Activated CD4-positive, alpha-beta T cell treated with anti-CD3 and anti-CD28 coated beads for 36 hours (primary cell): ENCODE results near the gene IRF2BP2. TPM values are rescaled to one million over a fixed set of nuclear protein-coding genes. Genes with fewer than 3 reads are reported as not detected.

Experiments
- ATAC-seq: fragments of 200-7000 bp; cut with Tn5 transposase; one replicate; pipeline ENCODE4 v1.10.0; 2021; ENCODE audit warnings: mild to moderate bottlenecking, moderate library complexity
- CTCF ChIA-PET: fragments of 350-600 bp; sonication (Branson Sonifier 250); formaldehyde crosslinking; loops from one replicate; lab custom pipeline; 2021; ENCODE audit warnings: antibody characterized with exemption; lab: Charles Lee
- POLR2A ChIA-PET: fragments of 350-600 bp; sonication (Branson Sonifier 250); formaldehyde crosslinking; loops from one replicate; lab custom pipeline; 2021; ENCODE audit warnings: antibody characterized with exemption, inconsistent platforms; lab: Charles Lee
- DNase-seq: peaks from one replicate; pipeline ENCODE4 v3.0.0-alpha.2; 2020
- H3K27ac Mint-ChIP-seq: one replicate; pipeline ENCODE4 v1.8.0; 2021; ENCODE audit warnings: mixed read lengths
- H3K27me3 Mint-ChIP-seq: one replicate; pipeline ENCODE4 v1.8.0; 2021; ENCODE audit warnings: mixed read lengths
- H3K36me3 Mint-ChIP-seq: one replicate; pipeline ENCODE4 v1.8.0; 2021; ENCODE audit warnings: low read depth, mixed read lengths
- H3K4me1 Mint-ChIP-seq: one replicate; pipeline ENCODE4 v1.8.0; 2021; ENCODE audit warnings: mixed read lengths
- H3K4me3 Mint-ChIP-seq: one replicate; pipeline ENCODE4 v1.8.0; 2021; ENCODE audit warnings: mild to moderate bottlenecking, moderate library complexity, mixed read lengths
- H3K9me3 Mint-ChIP-seq: one replicate; pipeline ENCODE4 v1.8.0; 2021; ENCODE audit warnings: low read depth, mixed read lengths
- intact Hi-C, 2 experiments: fragments of 100-400 bp; cut with DNase I in 1 of 2; cut with micrococcal nuclease in 1 of 2; formaldehyde crosslinking; loops; one replicate each; pipeline versions ENCODE4 v1.14.2 to v1.15.1; 2022 to 2024; cut with DNase I, micrococcal nuclease
- total RNA-seq, 2 experiments: library from RNA; stranded (reverse); gene quantifications; one replicate each; pipeline ENCODE4 v1.2.3, GENCODE V29; 2021

IRF2BP2 gene
- total RNA-seq: 100 to 1,000 TPM; 132 to 200 TPM

DNA sequence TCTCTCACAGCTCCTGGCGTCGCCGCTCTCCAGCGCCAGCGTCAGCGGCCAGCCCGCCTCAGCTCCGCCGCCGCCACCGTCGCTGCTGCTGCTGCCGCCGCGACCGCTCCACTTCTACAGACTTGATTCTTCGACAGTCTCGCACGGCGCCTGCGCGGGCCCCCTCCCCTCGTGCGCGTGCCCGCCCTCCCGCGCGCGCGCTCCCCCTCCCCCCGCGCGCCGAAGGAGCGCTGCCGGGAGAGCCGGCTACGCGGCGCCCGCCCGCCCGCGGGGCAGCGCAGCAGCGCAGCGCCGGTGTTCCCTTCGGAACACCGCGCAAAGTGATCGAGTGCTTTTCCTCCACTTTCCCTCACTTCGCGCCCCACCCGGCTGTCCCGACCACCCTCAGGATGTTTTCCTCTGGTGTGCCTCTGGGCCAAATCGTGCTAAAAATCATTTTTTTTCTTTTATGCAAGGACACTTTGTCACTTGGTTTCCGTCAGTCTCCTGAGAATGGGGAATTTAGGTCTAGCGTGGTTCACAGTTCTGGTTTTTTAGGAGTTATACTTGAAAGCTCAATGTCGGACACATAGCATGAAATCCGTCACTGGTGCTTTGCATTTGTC lies at the start of gene IRF2BP2:
Gene IRF2BP2 (minus strand): TSS at position 118 of the 605 bp plus-strand sequence. CDS start 684 bp downstream, outside the sequence.
- ATAC-seq (peak; percentile 8), DNase-seq (peak; percentile 91)
- CTCF ChIA-PET: interaction anchor here (1.0 to 2.8 kb wide), 4 partner anchors 9 to 316 kb away, joined by 3 to 22 read pairs (median 8); no protein-coding TSS in a partner anchor
- Mint-ChIP-seq H3K4me3 (peak within 1 kb of the TSS; percentile 79), H3K27me3 (no peaks in the 10 kb centered on the region), H3K4me1 (peaks cover 29% of the 10 kb centered on the region), H3K27ac (peak within 1 kb of the TSS; percentile 90), H3K36me3 (peaks cover 32% of the 10 kb centered on the region), H3K9me3 (no peaks in the 10 kb centered on the region)
- intact Hi-C loops: loop anchor here (1.0 to 5.0 kb wide), 11 partner anchors 10 to 895 kb away; partner anchors contain the start of genes ARID4B (in 1 of the 2), B3GALNT2 (in 1 of the 2) and GGPS1 (in 1 of the 2)
- POLR2A ChIA-PET: interaction anchor here (0.6 to 2.6 kb wide), 5 partner anchors 10 to 401 kb away, joined by 3 to 19 read pairs (median 3); no protein-coding TSS in a partner anchor

DNA sequence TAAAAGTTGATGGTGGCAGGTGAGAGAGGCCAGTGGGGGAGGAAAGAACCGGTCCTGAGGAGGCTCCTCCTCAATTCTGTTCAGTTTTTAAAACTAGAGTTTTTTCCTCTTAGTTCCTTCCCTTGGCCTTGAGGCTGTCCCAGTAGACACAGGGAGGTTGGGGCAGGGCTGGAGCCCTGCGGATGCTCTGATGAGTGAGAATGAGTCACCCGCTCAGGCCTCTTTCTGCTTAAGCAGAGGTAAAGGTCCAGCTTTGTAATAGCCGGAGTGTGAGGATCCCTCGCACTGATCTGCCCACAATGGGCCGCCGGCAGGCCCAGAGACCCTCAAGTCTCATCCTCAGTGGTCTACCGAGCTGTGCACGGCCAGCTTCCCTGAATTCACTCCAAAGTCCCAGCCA lies 49.6 kb upstream of the IRF2BP2 start:
- intact Hi-C loops: no loop called here
- CTCF ChIA-PET: interaction anchor here (0.7 kb wide), 1 partner anchor 12 kb away, joined by 3 read pairs; no protein-coding TSS in a partner anchor
- no peak for ATAC-seq
- Mint-ChIP-seq H3K27me3 (no peaks in the 10 kb centered on the region), H3K36me3 (no peaks in the 10 kb centered on the region), H3K4me1 (peaks cover 14% of the 10 kb centered on the region), H3K27ac (no peak overlapping the region), H3K9me3 (no peaks in the 10 kb centered on the region), H3K4me3 (no peak overlapping the region)
- POLR2A ChIA-PET: no interaction called here
- DNase-seq: no peak

DNA sequence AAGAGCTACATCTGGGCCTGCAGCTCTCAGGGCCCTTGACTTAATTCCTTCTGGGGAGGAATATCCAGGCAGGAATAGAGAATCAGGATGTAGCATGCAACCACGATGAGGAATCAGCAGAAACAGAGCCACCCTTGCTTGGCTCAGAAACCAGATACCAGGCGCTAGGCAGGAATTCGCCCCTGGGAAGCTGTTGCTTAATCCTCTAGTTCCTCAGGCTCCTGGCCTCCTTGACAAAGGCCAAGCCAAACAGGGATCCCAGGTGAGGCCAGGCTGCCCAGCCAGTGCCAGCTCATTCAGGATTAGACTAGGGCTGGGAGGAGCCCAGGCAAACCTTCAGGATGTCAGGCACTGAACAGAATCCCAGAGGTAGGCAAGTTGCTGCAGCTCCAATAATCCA lies 48.2 kb upstream of the IRF2BP2 start:
- Mint-ChIP-seq H3K4me3 (no peak overlapping the region), H3K27me3 (no peaks in the 10 kb centered on the region), H3K27ac (no peak overlapping the region), H3K36me3 (no peaks in the 10 kb centered on the region), H3K9me3 (no peaks in the 10 kb centered on the region), H3K4me1 (peaks cover 14% of the 10 kb centered on the region)
- DNase-seq (no peak), ATAC-seq (no peak)
- POLR2A ChIA-PET: interaction anchor here (0.7 kb wide), 1 partner anchor 128 kb away, joined by 3 read pairs; no protein-coding TSS in a partner anchor
- CTCF ChIA-PET: interaction anchor here (1.6 kb wide), 1 partner anchor 159 kb away, joined by 5 read pairs; no protein-coding TSS in a partner anchor
- intact Hi-C loops: no loop called here

DNA sequence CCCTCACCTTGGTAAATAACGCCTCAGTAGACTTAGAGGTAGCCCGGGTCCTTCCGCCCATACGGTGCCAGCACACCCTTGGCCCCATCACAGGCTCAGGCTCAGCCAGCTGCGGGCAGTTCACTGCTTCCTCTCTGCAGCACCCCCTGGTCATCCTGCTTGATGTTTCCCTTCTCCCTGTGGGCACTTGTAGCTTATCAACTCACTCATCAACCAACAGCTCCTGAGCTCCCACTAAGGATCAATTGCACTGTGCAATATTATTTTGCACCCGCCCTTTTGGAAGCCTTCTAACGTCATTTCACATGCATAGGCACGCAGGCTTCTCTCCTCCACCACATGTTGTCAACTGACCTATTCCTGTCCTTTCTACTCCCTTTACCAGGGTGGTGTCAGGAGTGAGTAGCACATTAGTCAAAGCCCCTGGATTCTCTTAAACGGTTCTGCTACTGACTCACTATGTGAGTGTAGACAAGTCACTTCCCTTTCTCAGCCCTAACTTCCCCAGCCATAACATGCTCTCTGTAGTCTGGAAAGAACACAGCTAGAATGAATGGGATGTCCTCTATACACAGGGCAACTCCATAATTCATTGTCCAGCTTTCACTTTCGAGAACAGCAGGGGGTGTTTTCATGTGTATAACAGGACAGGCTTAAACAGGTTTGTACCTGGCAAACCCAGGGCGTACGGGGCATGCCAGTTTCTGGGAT lies 47.1 kb upstream of the IRF2BP2 start:
- H3K4me3 Mint-ChIP-seq: no peak overlapping the region
- DNase-seq: peak; percentile 47
- no peaks in the 10 kb centered on the region for H3K9me3 Mint-ChIP-seq
- H3K4me1 Mint-ChIP-seq: peaks cover 14% of the 10 kb centered on the region
- peak overlapping the region; percentile 1 for H3K27ac Mint-ChIP-seq
- ChIA-PET CTCF (interaction anchor here (0.6 to 0.9 kb wide), 2 partner anchors 62 to 271 kb away, joined by 3 read pairs; no protein-coding TSS in a partner anchor), POLR2A (interaction anchor here (1.7 kb wide), 1 partner anchor 46 kb away, joined by 6 read pairs; no protein-coding TSS in a partner anchor)
- peak; percentile 99 for ATAC-seq
- H3K27me3 Mint-ChIP-seq: no peaks in the 10 kb centered on the region
- intact Hi-C loops: no loop called here
- H3K36me3 Mint-ChIP-seq: no peaks in the 10 kb centered on the region

DNA sequence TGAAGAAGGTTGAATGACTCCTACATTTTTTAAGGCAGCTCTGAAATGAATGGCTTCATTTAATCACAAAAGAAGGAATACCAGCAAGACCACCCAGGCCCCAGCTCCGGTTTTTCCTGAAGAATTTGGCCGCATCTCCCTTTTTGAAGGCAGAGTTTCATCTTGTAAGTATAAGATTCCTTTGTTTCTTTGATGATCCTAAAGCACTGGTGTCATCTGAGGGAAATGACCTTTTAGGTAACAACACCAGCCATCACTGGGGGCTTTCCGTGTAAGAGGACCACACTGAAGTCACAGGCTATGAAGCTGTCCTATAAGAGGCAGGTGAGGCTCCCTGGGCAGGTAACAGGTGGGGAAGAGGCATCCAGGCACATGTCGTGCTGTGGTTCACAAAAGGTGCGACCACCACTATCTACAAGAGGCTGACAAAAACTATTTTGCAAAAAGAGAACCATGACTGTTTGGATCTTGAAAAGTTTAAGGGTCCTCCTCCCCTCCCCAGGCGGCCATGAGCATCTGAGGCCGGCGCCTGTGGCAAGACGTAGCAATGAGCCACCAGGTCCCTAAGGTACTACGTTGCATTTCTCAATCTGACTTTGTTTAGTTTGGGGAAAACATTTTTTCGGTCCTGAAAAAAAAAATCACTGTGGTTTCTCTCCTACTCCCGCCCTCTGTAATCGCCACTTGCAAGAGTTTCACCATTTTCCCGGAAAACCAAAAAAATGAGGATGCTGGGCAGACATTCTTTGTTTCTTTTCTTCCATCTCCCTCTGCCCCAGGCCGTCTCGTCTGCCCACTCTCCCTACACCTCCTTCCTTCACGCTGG lies 46.3 kb upstream of the IRF2BP2 start:
- no peak for ATAC-seq
- no peaks in the 10 kb centered on the region for H3K9me3 Mint-ChIP-seq
- no peak for DNase-seq
- peaks cover 14% of the 10 kb centered on the region for H3K4me1 Mint-ChIP-seq
- intact Hi-C loops: no loop called here
- no peak overlapping the region for H3K4me3 Mint-ChIP-seq
- ChIA-PET CTCF (interaction anchor here (0.7 kb wide), 2 partner anchors 225 to 551 kb away, joined by 3 read pairs; no protein-coding TSS in a partner anchor), POLR2A (interaction anchor here (1.7 kb wide), 1 partner anchor 45 kb away, joined by 6 read pairs; no protein-coding TSS in a partner anchor)
- peak overlapping the region; percentile 37 for H3K27ac Mint-ChIP-seq
- no peaks in the 10 kb centered on the region for H3K27me3 Mint-ChIP-seq
- no peaks in the 10 kb centered on the region for H3K36me3 Mint-ChIP-seq

DNA sequence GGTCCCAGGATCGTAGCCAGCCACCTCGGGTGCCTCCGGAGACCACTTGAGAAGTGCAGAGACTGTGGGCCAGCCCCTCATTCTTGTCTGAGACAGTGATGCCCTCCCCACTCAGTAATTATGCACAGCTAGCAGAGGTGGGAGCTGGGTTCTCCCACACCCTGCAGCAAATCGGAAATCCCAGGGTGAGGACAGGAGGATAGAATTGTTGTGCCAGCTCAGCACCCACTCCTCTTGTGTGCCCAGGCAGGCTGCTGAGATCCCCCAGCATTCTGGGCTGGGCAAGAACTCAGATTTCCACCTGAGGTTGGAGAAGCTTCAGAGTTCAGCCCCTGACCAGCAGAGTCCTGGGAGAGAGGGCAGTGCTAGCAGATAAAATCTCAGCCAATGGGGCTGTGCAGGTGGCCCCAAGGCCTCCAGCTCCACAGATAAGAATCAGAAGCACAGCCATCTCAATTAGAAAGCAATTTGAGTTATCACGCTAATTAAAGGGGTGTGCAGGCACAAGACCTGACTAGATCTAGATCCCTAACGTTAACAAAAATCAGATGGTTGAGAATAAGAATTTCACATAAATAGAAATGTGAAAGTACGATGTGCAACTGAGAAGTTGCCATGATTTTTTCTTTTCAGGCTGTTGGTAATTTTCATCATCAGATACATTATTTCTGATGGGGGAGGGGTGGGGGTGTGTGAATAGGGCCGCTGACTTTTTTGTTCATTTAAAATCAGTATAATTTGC lies 45.5 kb upstream of the IRF2BP2 start:
- ChIA-PET CTCF (interaction anchor here (0.7 to 1.0 kb wide), 3 partner anchors 13 to 552 kb away, joined by 3 read pairs; no protein-coding TSS in a partner anchor), POLR2A (no interaction called here)
- intact Hi-C loops: no loop called here
- no peaks in the 10 kb centered on the region for H3K36me3 Mint-ChIP-seq
- no peaks in the 10 kb centered on the region for H3K9me3 Mint-ChIP-seq
- H3K27me3 Mint-ChIP-seq: no peaks in the 10 kb centered on the region
- no peak overlapping the region for H3K4me3 Mint-ChIP-seq
- DNase-seq (no peak), ATAC-seq (no peak)
- H3K4me1 Mint-ChIP-seq: peaks cover 14% of the 10 kb centered on the region
- peak overlapping the region; percentile 37 for H3K27ac Mint-ChIP-seq

DNA sequence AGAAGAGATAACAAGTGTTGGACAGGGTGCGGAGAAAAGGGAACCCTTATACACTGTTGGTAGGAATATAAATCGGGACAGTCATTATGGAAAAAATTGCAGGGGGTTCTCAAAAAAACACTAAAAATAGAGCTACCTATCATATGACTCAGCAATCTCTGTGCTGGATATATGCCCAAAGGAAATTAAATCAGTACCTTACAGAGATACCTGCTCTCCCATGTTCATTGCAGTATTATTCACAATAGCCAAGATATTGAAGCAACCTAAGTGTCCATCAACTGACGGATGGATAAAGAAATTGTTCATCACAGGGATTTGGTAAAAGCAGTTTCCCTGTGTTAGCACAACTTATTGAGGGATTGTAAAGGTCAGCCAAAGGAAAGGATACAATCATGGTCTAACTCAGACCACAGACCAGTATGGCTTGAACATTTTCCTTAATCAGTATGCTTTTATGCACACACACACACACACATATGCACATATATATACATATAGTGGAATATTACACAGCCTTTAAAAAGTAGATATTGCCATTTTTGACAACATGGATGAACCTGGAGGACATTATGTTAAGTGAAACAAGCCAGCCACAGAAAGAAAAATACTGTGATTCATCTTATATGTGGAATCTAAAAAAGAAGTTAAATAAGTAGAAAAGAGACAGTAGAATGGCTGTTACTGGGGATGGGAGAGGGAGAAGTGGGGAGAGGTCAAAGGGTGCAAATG lies 44.2 kb upstream of the IRF2BP2 start:
- intact Hi-C loops: no loop called here
- H3K36me3 Mint-ChIP-seq: no peaks in the 10 kb centered on the region
- ChIA-PET CTCF (no interaction called here), POLR2A (no interaction called here)
- DNase-seq (no peak), ATAC-seq (no peak)
- H3K27me3 Mint-ChIP-seq: no peaks in the 10 kb centered on the region
- H3K27ac Mint-ChIP-seq: no peak overlapping the region
- no peaks in the 10 kb centered on the region for H3K9me3 Mint-ChIP-seq
- no peak overlapping the region for H3K4me3 Mint-ChIP-seq
- H3K4me1 Mint-ChIP-seq: peaks cover 14% of the 10 kb centered on the region

DNA sequence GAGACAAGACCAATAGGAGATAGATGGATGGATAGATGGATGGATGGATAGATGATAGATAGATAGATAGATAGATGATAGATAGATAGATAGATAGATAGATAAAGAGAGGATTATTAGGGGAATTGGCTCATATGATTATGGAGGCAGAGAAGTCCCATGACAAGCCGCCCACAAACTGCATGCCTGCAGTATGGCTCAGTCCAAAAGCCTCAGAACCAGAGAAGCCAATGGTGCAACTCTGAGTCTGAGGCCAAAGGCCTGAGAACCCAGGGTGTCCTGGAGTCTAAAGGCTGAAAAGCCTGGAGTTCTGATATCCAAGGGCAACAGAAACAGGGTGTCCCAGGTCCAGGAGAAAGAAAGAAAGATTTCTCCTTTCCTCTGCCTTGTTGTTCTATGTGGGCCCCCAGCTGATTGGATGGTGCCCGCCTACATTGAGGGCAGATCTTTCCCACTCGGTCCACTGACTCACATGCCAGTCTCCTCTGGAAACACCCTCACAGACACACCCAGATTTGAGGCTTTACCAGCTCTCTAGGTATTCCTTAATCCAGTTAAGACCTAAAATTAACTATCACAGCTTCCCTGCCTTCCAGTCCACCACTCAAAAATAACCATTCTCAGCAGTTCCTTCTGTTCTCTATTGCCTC lies 39.6 kb upstream of the IRF2BP2 start:
- DNase-seq: no peak
- Mint-ChIP-seq H3K27ac (no peak overlapping the region), H3K9me3 (peaks cover 5% of the 10 kb centered on the region), H3K36me3 (no peaks in the 10 kb centered on the region), H3K4me3 (no peak overlapping the region), H3K4me1 (no peaks in the 10 kb centered on the region), H3K27me3 (no peaks in the 10 kb centered on the region)
- ChIA-PET POLR2A (no interaction called here), CTCF (interaction anchor here (0.5 to 0.6 kb wide), 2 partner anchors 14 to 57 kb away, joined by 3 read pairs; no protein-coding TSS in a partner anchor)
- intact Hi-C loops: no loop called here
- ATAC-seq: no peak

DNA sequence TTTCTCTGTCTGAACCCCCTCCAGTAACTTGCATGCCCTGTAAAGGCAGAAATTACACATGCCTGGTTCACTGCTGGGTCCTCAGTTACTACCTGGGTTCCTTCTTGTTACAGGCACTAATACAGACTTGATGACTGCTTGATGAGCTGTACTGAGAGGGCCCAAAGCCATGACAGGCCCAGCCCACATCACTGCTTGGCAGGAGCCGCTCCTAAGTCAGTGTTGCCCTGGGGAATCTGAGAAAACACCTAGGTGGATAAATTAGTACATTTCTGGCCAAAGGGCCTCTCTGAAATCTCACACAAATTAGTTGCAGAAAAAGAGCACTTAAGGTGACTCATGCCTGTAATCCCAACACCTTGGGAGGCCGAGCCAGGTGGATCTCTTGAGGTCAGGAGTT lies 37.8 kb upstream of the IRF2BP2 start:
- peaks cover 5% of the 10 kb centered on the region for H3K9me3 Mint-ChIP-seq
- H3K4me1 Mint-ChIP-seq: no peaks in the 10 kb centered on the region
- no peaks in the 10 kb centered on the region for H3K27me3 Mint-ChIP-seq
- POLR2A ChIA-PET: no interaction called here
- CTCF ChIA-PET: no interaction called here
- intact Hi-C loops: no loop called here
- no peak overlapping the region for H3K4me3 Mint-ChIP-seq
- no peaks in the 10 kb centered on the region for H3K36me3 Mint-ChIP-seq
- DNase-seq (no peak), ATAC-seq (peak; percentile 47)
- H3K27ac Mint-ChIP-seq: no peak overlapping the region

DNA sequence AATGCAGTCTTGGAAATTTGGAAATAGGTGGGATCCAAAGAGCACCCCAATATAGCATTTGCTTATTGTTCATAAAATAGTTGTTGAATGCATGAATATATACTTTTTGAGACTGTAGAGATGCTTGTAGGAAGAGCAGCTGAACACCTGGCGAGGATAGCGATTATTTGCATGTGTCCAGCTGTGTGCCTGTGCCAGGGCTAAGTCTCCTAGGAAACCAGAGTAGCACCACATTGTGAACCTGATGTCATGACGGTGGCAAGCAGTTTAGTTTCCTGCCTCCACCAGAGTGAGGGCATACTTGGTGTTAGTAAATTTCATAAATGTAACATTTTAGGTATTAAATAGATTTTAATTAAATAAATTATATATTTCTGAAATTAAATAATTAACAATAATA lies 37.3 kb upstream of the IRF2BP2 start:
- intact Hi-C loops: no loop called here

More for the DNA sequence above, 37.3 kb upstream of the IRF2BP2 start:
- ChIA-PET POLR2A (no interaction called here), CTCF (no interaction called here)
- Mint-ChIP-seq H3K27me3 (no peaks in the 10 kb centered on the region), H3K36me3 (no peaks in the 10 kb centered on the region), H3K27ac (no peak overlapping the region), H3K4me3 (no peak overlapping the region), H3K4me1 (no peaks in the 10 kb centered on the region), H3K9me3 (peaks cover 5% of the 10 kb centered on the region)
- DNase-seq: no peak
- no peak for ATAC-seq
